GM21515 (cell line): Measurements from ENCODE around the gene TET2.

Experiments
- ATAC-seq: cut with Tn5 transposase; IDR thresholded peaks from one replicate; pipeline ENCODE4 v1.9.1; 2021; ENCODE audit not compliant: unreplicated experiment

Gene TET2

GRCh38 chr4:105181259-105181658 is 34.6 kb downstream of the TET2 start:
- ATAC-seq: no peak

GRCh38 chr4:105182211-105182610 is 35.5 kb downstream of the TET2 start:
- no peak for ATAC-seq

DNA sequence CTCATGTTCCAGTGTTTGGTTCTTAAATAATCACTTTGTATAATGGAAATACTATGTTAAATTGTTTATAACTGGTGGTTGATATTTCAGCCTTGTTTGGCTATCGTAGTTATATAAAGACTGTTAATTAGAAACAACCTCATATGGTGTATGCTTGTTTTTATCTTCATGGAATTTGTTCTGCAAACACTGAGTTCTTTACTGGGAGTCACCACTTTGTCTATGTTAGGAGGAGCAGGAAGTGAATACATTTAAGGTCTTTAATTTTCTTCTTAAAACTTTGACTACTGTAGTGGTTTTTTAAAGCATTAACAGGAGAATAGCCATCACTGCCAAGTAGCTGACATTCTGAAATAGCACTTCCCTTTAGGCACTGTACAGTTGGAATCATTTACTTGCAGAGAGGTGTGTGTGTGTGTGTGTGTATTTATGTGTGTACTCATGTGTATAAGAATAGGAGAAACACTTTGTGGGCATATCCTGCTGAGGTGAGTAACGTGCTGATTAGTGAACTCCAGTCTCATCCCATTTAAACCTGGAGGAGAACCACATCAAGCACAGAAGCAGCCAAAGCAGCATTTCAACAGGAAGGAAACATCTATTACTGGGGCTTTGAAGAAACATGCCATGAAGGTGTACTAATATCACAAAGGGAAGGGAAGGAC is 37.8 kb downstream of the TET2 start:
- no peak for ATAC-seq

- no peak for ATAC-seq
Measured at GRCh38 chr4:105186701-105187161, 40.1 kb downstream of the TET2 start.

GRCh38 chr4:105189855-105190650 is 43.4 kb downstream of the TET2 start:
- ATAC-seq: no peak

DNA sequence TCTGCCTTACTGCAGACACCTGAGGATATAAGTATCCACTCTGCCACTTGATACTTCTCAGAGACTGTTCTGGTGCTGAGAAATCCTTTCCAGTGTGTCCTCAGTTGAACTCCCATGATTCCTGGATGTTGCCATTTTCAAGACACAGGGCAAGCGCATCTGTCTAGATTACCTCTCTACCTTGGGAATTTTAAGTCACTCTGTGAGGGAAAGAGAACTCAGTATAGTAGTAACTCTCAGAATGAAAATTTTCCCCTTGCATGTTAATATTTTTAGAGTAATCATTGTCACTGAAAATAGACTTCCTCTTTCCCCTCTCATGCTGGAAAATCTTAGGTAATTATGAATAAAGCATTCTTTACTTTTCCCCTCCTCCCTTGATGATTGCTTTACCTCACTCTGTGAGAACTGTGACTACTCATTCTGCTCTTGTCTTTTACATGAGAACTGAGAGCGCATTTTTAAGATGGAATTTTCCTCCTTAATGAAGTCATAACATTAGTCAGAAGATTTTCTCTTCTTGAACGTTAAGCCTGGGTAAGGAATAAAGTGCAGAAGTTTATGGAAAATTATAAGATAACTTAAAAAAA is 45.0 kb downstream of the TET2 start:
- peak; percentile 47 for ATAC-seq

- no peak for ATAC-seq
Measured at GRCh38 chr4:105192474-105192873, 45.8 kb downstream of the TET2 start.

DNA sequence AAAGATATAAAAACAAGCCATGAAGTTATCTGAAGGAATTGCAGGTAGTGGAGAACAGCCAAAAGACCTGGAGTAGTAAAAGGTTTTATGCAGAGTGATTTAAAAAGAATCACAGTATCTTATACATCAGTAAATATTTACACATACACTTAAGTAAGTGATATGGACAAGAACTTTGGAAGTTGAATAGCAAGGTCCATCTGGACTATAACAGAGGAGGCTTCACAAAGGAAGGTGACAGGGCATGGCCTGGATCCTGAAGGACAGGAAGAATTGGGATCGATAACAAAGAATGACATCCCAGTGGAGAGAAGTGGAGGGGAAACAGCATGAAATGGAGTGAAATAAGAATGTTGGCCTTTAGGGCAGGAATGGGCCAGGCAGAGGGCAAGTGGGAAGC is 46.2 kb downstream of the TET2 start:
- no peak for ATAC-seq

DNA sequence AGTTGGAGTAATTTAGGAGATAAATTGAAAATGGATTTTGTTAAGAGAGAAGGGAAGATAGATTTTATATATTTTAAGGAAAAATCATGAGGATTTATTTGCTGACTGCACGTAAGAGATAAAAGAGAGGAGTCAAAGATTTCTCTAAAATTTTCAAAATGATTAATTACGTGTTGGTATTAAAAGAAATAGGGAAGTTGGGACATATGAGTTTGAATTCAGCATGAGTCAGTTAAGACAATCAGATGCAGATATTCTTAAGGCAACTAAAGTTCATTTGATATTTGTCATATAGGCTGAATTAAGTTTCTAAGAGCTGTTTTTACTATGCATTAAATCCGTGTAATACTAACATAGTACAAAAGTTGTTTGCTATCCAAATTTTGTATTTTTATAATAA is 46.9 kb downstream of the TET2 start:
- no peak for ATAC-seq

DNA sequence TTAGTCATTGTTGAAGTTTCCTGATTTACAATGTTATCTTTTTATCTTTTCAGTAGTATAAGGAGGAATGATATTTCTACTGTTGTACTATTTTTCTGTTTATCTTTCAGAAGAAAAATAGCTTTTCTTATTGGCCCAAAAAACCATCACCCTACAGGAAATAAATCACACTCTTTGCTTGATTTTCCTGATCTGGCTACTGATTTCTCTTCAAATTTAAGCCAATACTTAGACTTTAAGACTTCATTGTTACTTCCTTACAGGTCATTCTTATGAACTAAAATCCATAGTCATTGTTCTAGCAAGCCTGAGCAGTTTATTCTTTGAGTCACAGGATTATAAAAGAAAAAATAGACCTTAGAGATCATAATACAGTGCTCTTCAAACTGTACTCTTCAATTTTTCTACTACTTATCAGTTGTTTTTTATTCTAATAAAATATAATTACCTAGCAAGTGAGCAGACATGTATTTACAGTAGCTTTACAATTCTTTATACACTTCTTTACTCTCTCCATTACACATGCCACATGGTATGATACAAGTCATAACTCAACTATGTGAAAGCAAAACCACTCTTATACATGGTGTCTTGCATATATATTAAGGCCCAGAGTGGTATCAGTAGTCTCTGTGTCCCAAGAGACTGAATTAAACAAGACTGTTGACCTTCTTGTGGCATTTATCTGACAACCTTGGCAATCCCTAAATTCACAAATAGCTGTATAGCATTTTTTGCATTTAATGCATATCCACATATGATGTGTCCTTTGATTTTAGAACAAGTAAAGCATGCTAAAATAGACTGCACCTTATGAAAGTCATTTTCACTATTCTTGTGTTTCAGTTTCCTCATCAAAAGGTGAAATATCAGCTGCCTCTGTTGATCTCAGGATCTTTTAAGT is 47.9 kb downstream of the TET2 start:
- ATAC-seq: peak; percentile 82

DNA sequence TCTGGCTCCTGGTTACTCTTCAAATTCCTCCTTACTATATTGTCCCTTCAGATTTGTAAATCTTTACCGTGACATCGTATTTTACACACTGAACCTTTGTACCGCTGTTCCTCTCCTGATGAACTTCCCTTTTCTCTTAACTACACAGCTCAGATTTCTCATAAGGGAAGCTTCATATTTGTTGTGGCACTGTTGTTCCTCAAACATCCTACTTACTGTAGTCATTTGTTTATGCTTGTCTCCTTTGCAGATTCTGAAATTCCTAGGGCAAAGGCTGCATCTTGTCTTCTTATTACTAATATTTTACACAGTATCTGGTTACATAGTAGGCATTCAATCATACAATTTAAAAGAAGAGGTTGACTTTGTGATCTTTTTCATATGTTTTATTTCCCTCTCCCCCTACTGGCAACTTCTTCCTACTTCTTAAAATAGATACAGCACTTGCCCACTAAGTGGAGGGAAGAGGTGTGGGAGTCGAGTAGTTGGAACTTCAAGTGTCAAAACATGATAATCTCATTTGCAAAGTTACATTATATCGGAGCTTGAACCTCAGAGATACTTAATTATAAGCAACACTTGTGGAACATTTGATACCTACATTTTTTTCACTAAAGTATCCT is 50.0 kb downstream of the TET2 start:
- ATAC-seq: peak; percentile 39

DNA sequence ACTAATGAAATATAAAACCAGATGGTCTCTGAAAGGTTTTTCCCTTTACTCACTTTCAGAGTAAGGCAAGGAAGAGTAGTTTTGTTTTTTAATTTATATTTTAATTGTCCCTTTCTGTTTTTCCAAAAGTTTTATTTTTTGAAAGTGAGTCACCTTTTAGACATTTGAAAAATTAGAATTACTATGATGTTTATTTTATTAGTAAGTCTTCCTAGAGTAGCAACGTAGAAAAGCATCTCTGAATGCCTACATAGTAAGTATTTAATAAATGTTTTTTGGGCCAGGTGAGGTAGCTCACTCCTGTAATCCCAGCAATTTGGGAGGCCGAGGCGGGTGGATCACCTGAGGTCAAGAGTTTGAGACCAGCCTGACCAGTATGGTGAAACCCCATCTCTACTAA is 51.1 kb downstream of the TET2 start:
- ATAC-seq: no peak

- ATAC-seq: no peak
Measured at GRCh38 chr4:105198541-105198940, 51.9 kb downstream of the TET2 start.

- no peak for ATAC-seq
Measured at GRCh38 chr4:105206214-105206613, 59.5 kb downstream of the TET2 start.

DNA sequence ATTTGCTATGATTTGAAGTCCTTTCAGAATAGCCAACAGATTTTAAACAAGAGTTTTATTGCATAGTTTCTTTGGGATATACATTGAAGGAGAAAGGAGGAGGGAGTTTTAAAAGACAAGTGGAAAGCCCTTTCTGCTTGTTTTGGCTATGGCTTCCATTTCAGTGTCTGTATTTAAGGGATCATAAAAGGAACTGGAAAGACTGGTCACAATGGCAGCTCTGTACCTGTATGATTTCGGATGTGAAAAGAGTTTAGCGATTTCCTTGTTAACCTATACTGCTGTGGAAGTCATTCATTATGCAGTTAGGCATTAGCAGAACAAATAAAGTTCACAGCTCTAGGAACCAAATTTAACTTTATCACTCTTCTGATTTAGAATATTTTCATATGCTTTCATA is 60.7 kb downstream of the TET2 start:
- no peak for ATAC-seq

- no peak for ATAC-seq
Measured at GRCh38 chr4:105208561-105208960, 61.9 kb downstream of the TET2 start.

GRCh38 chr4:105210916-105211315 is 64.2 kb downstream of the TET2 start:
- ATAC-seq: no peak

DNA sequence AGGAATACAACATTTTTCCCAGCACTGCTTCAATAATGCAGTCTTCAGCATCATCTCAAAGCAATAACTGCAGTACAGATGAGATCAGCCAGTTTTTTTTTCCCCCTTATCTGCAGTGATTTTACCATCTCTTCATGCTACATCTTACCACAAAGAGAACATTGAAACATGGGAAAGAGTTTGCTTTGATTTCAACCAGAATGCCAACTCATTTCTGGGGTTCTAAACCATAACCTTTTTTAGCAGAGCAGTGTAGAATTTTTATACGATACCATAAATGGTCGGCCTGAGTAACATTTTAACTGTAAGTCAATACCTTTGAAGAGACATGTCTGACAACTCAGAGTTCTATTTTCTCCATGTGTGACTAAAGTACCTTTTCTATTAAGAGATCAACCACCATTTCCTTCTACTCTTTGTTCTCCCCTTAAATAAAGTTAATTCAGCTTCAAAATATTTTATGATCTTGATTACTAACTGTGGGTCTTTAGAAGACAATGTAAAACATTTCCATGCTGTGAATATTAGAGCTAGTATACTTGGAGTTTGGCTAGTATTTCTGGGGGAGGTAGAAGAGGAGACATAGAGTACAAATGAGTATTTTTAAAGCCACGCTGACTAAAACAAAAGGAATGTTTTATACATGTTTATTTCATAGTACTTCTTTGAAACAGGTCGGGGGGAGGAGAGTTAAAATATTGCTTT is 69.1 kb downstream of the TET2 start:
- ATAC-seq: peak; percentile 61

DNA sequence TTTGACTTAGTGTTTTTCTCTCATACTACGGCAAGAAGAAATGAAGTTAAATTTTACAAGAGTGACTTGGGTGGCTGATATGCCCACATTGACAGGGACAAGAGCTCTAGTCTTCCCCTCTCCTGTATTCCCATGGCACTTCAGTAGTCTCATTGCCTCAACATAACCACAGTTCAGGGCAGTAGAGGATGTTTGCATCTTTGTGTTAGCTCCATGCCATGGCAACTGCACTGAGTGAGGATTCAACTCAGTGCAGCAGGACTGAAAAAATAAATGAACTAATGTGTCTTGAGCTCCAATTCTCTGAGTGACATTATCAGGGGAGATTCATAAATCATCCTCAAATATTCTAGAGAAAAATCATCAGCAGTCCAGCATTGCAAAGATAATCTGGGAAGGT is 78.8 kb downstream of the TET2 start:
- ATAC-seq: no peak

GRCh38 chr4:105227054-105227453 is 80.4 kb downstream of the TET2 start:
- ATAC-seq: no peak
